Urothelium cell line (cell line): ENCODE measurements around the gene MGP.

Source experiments
- DNase-seq: peaks from one replicate; pipeline ENCODE4 v3.0.0; 2011; ENCODE audit warnings: low spot score, mixed read lengths
- FAIRE-seq: peaks from 2 replicates; lab custom pipeline; 2011; peaks lifted over from hg19 to GRCh38; lab: Jason Lieb, UNC

MGP gene

GRCh38 chr12:14903386-14904098 lies 17.9 kb upstream of the MGP start:
- DNase-seq (no peak), FAIRE-seq (peak; percentile 40)

GRCh38 chr12:14902465-14902864 lies 16.8 kb upstream of the MGP start:
- no peak for DNase-seq
- no peak for FAIRE-seq

GRCh38 chr12:14901228-14901562 lies 15.5 kb upstream of the MGP start:
- no peak for FAIRE-seq

GRCh38 chr12:14900521-14901227 lies 15.0 kb upstream of the MGP start:
- FAIRE-seq = peak; percentile 53
- DNase-seq = no peak

More at GRCh38 chr12:14901228-14901562, 15.5 kb upstream of the MGP start:
- DNase-seq = no peak

GRCh38 chr12:14896521-14897169 lies 11.0 kb upstream of the MGP start:
- peak; percentile 32 for FAIRE-seq
- DNase-seq = no peak

GRCh38 chr12:14893506-14894250 lies 8.0 kb upstream of the MGP start:
- FAIRE-seq = no peak
- DNase-seq = no peak

GRCh38 chr12:14892726-14893505 lies 7.3 kb upstream of the MGP start:
- no peak for FAIRE-seq
- no peak for DNase-seq

GRCh38 chr12:14890701-14891100 lies 5.0 kb upstream of the MGP start:
- DNase-seq = no peak
- no peak for FAIRE-seq

- FAIRE-seq (no peak), DNase-seq (no peak)
Measured at GRCh38 chr12:14886271-14886670, 617 bp upstream of the MGP start.

GRCh38 chr12:14884458-14884878 lies 1.2 kb downstream of the MGP start:
- peak; percentile 77 for DNase-seq
- no peak for FAIRE-seq

GRCh38 chr12:14883686-14884085 lies 2.0 kb downstream of the MGP start:
- no peak for FAIRE-seq
- no peak for DNase-seq

GRCh38 chr12:14880890-14881453 lies 4.7 kb downstream of the MGP start:
- DNase-seq = no peak
- FAIRE-seq = no peak

GRCh38 chr12:14879222-14879933 lies 6.3 kb downstream of the MGP start:
- no peak for FAIRE-seq

GRCh38 chr12:14878488-14878887 lies 7.2 kb downstream of the MGP start:
- FAIRE-seq = no peak
- DNase-seq = no peak

More at GRCh38 chr12:14879222-14879933, 6.3 kb downstream of the MGP start:
- DNase-seq = no peak

- FAIRE-seq = no peak
- no peak for DNase-seq
Measured at GRCh38 chr12:14876833-14877232, 8.8 kb downstream of the MGP start.

- FAIRE-seq (no peak), DNase-seq (no peak)
Measured at GRCh38 chr12:14874882-14875281, 10.8 kb downstream of the MGP start.

- FAIRE-seq = peak; percentile 5
Measured at GRCh38 chr12:14873440-14874185, 12.0 kb downstream of the MGP start.

GRCh38 chr12:14871886-14872285 lies 13.8 kb downstream of the MGP start:
- FAIRE-seq (no peak), DNase-seq (no peak)

More at GRCh38 chr12:14873440-14874185, 12.0 kb downstream of the MGP start:
- no peak for DNase-seq

- FAIRE-seq (no peak), DNase-seq (no peak)
Measured at GRCh38 chr12:14871247-14871646, 14.4 kb downstream of the MGP start.
